Sigmoid colon (tissue), 7 donors: ENCODE data around the gene DNAH9. TPM values are rescaled to one million over a fixed set of nuclear protein-coding genes. Genes with fewer than 3 reads are reported as not detected.
A peak's percentile ranks its signal among the peaks of the same experiment; 100 is the strongest.

ENCODE experiments used
- DNase-seq: peaks from one replicate; pipeline ENCODE4 v3.0.0-alpha.2; 2019
- H3K27ac ChIP-seq, 4 donors: fragments of 200-600 bp; sonication (generic); one replicate each; pipeline ENCODE4 v1.5.1; 2016 to 2019; ENCODE audit warnings: mild to moderate bottlenecking in 1 of 4
- H3K27me3 ChIP-seq, 3 donors: fragments of 200-600 bp; sonication (generic); one replicate each; pipeline ENCODE4 v1.5.1; 2019; ENCODE audit warnings: mild to moderate bottlenecking in 1 of 3
- H3K36me3 ChIP-seq, 4 donors: fragments of 200-600 bp; sonication (generic); one replicate each; pipeline ENCODE4 v1.5.1; 2016 to 2019
- H3K4me1 ChIP-seq, 4 donors: fragments of 200-600 bp; sonication (generic); one replicate each; pipeline ENCODE4 v1.5.1; 2017 to 2019
- H3K4me3 ChIP-seq, 4 donors: fragments of 200-600 bp; sonication (generic); one replicate each; pipeline ENCODE4 v1.5.1; 2017 to 2019; ENCODE audit warnings: mild to moderate bottlenecking in 2 of 4, moderate library complexity in 1 of 4
- H3K9me3 ChIP-seq, 4 donors: fragments of 200-600 bp in 3 of 4; sonication (generic) in 3 of 4; one replicate each; pipeline versions ENCODE4 v1.5.1 to v1.6.1; 2013 to 2019
- CTCF ChIP-seq, 4 experiments: fragments of 450-650 bp in 3 of 4; fragments of 200-600 bp in 1 of 4; IDR thresholded peaks; one replicate each; pipeline ENCODE4 v1.5.1; 2016 to 2019; ENCODE audit warnings: antibody characterized with exemption in 4 of 4, mild to moderate bottlenecking in 3 of 4, moderate library complexity in 2 of 4
- EP300 ChIP-seq, 4 donors: sonication (generic); formaldehyde crosslinking; IDR thresholded peaks; one replicate each; pipeline ENCODE4 v1.6.1; 2017; ENCODE audit warnings: antibody characterized with exemption in 4 of 4
- POLR2A ChIP-seq, 2 donors: fragments of 450-650 bp; IDR thresholded peaks; one replicate each; pipeline ENCODE4 v1.6.1; 2016; ENCODE audit warnings: antibody characterized with exemption in 2 of 2, mild to moderate bottlenecking in 2 of 2, moderate library complexity in 2 of 2
- POLR2AphosphoS5 ChIP-seq, 4 donors: sonication (generic); formaldehyde crosslinking; IDR thresholded peaks; one replicate each; pipeline ENCODE4 v1.6.1; 2017; ENCODE audit warnings: antibody characterized with exemption in 4 of 4
- WGBS, 2 donors: extraction: QIAGEN DNeasy Blood & Tissue Kit; methylation state at CpG; one replicate each; pipeline ENCODE4 v1.1.7; 2013; 5-methylcytosine and 5-hydroxymethylcytosine counted together
- intact Hi-C: fragments of 100-400 bp; cut with DNase I; formaldehyde crosslinking; loops from one replicate; pipeline ENCODE4 v1.15.1; 2023
- polyA plus RNA-seq, 3 donors: library from polyadenylated mRNA; stranded (reverse); fragments of 200-250 nt; gene quantifications; one replicate each; pipeline ENCODE4 v1.2.3, GENCODE V29; 2013
- total RNA-seq, 4 donors: library from RNA; depleted of rRNA; stranded (reverse); fragments of >200 nt; gene quantifications; one replicate each; pipeline ENCODE4 v1.1.0, GENCODE V29; 2016
- donor health status: healthy with polysubstance abuse.
- donor health status: Bipolar disorder and iron deficiency.
- donor health status: healthy.

DNAH9 gene
- total and polyA plus RNA-seq, 7 donors, result under 0.01 to 3.0 (median 0.27) TPM; not detected in 2

GRCh38 chr17:11991461-11991860 is 393.2 kb downstream of the DNAH9 start:
- H3K27ac ChIP-seq, result no peak overlapping the region
- TF ChIP-seq CTCF (IDR thresholded peaks at IDR 0.05), result no peak
- TF ChIP-seq EP300 (IDR thresholded peaks at IDR 0.05), result no peak
- no peak for TF ChIP-seq POLR2A (IDR thresholded peaks at IDR 0.05)
- TF ChIP-seq POLR2AphosphoS5 (IDR thresholded peaks at IDR 0.05), result no peak
- intact Hi-C loops, result loop anchor here (10.0 kb wide), 1 partner anchor 1023 kb away; the partner anchor contains the start of gene ELAC2
- no peak for DNase-seq
- H3K4me1 ChIP-seq, result peaks cover 0 to 10% (median under 1%) of the 10 kb centered on the region in 4 donors
- no peaks in the 10 kb centered on the region for H3K9me3 ChIP-seq
- WGBS, 2 donors, result 68 to 70% methylated on average over 4 of the region's 4 CpGs
- no peaks in the 10 kb centered on the region for H3K27me3 ChIP-seq
- H3K36me3 ChIP-seq, result peaks cover 0 to 49% (median 19%) of the 10 kb centered on the region in 4 donors
- no peak overlapping the region for H3K4me3 ChIP-seq

GRCh38 chr17:11996722-11997146 is 398.5 kb downstream of the DNAH9 start:
- no peaks in the 10 kb centered on the region for H3K9me3 ChIP-seq
- H3K27me3 ChIP-seq, result no peaks in the 10 kb centered on the region
- DNase-seq, result no peak
- peaks cover 0 to 12% (median 5%) of the 10 kb centered on the region in 4 donors for H3K36me3 ChIP-seq
- 0 to 1% methylated on average over 14 of the region's 14 CpGs for WGBS, 2 donors
- intact Hi-C loops, result loop anchor here (1.0 to 10.0 kb wide), 2 partner anchors 24 to 1018 kb away; partner anchors contain the start of genes ELAC2 and MAP2K4
- peak overlapping the region; percentile 88 to 93 (median 90) for H3K27ac ChIP-seq
- TF ChIP-seq POLR2AphosphoS5 (IDR thresholded peaks at IDR 0.05) (no peak), CTCF (IDR thresholded peaks at IDR 0.05) (peak in 3 of 4 experiments; percentile 28 to 35 (median 29)), EP300 (IDR thresholded peaks at IDR 0.05) (no peak)
- H3K4me1 ChIP-seq, result peaks cover 0 to 14% (median 5%) of the 10 kb centered on the region in 4 donors
- peak overlapping the region; percentile 74 to 92 (median 86) for H3K4me3 ChIP-seq

GRCh38 chr17:11997147-11997971 is 399.1 kb downstream of the DNAH9 start, which contains the start of gene ZNF18:
Gene ZNF18 (minus strand): TSS chr17:11997475. CDS start chr17:11992829, 4,646 bp downstream.
- no peaks in the 10 kb centered on the region for H3K27me3 ChIP-seq
- 1% methylated on average over 74 of the region's 74 CpGs for WGBS, 2 donors
- peak within 1 kb of the TSS; percentile 88 to 93 (median 90) for H3K27ac ChIP-seq
- H3K36me3 ChIP-seq, result peaks cover 0 to 6% (median 2%) of the 10 kb centered on the region in 4 donors
- peak within 1 kb of the TSS; percentile 74 to 92 (median 86) for H3K4me3 ChIP-seq
- TF ChIP-seq POLR2AphosphoS5 (IDR thresholded peaks at IDR 0.05) (peak; percentile 92 to 98 (median 95)), EP300 (IDR thresholded peaks at IDR 0.05) (no peak), POLR2A (IDR thresholded peaks at IDR 0.05) (peak; percentile 88)
- peaks cover 0 to 14% (median 5%) of the 10 kb centered on the region in 4 donors for H3K4me1 ChIP-seq
- intact Hi-C loops, result loop anchor here (1.0 to 10.0 kb wide), 2 partner anchors 23 to 1017 kb away; partner anchors contain the start of genes ELAC2 and MAP2K4
- peak; percentile 98 for DNase-seq
- no peaks in the 10 kb centered on the region for H3K9me3 ChIP-seq

GRCh38 chr17:11997972-11998233 is 399.6 kb downstream of the DNAH9 start:
- H3K9me3 ChIP-seq, result no peaks in the 10 kb centered on the region
- peaks cover 0 to under 1% (median 0%) of the 10 kb centered on the region in 4 donors for H3K36me3 ChIP-seq
- H3K27me3 ChIP-seq, result no peaks in the 10 kb centered on the region
- no peak for TF ChIP-seq CTCF (IDR thresholded peaks at IDR 0.05)
- no peak for TF ChIP-seq EP300 (IDR thresholded peaks at IDR 0.05)
- no peak for TF ChIP-seq POLR2AphosphoS5 (IDR thresholded peaks at IDR 0.05)
- 50 to 71% methylated on average over 4 of the region's 4 CpGs for WGBS, 2 donors
- intact Hi-C loops, result loop anchor here (1.0 to 10.0 kb wide), 2 partner anchors 22 to 1017 kb away; partner anchors contain the start of genes ELAC2 and MAP2K4
- DNase-seq, result no peak
- peak overlapping the region; percentile 88 to 93 (median 90) for H3K27ac ChIP-seq
- peaks cover 0 to 14% (median 5%) of the 10 kb centered on the region in 4 donors for H3K4me1 ChIP-seq
- peak overlapping the region; percentile 55 to 92 (median 78) for H3K4me3 ChIP-seq

- Histone ChIP-seq H3K36me3 (no peaks in the 10 kb centered on the region), H3K9me3 (no peaks in the 10 kb centered on the region), H3K27me3 (no peaks in the 10 kb centered on the region), H3K4me1 (peaks cover 0 to 14% (median 5%) of the 10 kb centered on the region in 4 donors), H3K4me3 (no peak overlapping the region), H3K27ac (no peak overlapping the region)
- intact Hi-C loops, result loop anchor here (10.0 kb wide), 2 partner anchors 115 to 1015 kb away; partner anchors contain the start of gene ELAC2
- 94 to 95% methylated on average over 5 of the region's 5 CpGs for WGBS, 2 donors
- TF ChIP-seq POLR2AphosphoS5 (IDR thresholded peaks at IDR 0.05) (no peak), EP300 (IDR thresholded peaks at IDR 0.05) (no peak), CTCF (IDR thresholded peaks at IDR 0.05) (no peak), POLR2A (IDR thresholded peaks at IDR 0.05) (no peak)
- DNase-seq, result no peak
Observed at GRCh38 chr17:11999696-12000095, 401.4 kb downstream of the DNAH9 start.
